ENCODE results near the gene SCD5. TPM values are rescaled to one million over a fixed set of nuclear protein-coding genes. Genes with fewer than 3 reads are reported as not detected.

SCD5 gene
- total RNA-seq, 2 donors from 2014 or later: 0.60 to 0.65 TPM

- Mint-ChIP-seq H3K4me1 (no peaks in the 10 kb centered on the region), H3K27me3 (peaks cover 23% of the 10 kb centered on the region), H3K4me3 (no peak overlapping the region), H3K36me3 (ENCODE audit: low read depth) (no peaks in the 10 kb centered on the region), H3K27ac (no peak overlapping the region)
- ATAC-seq: no peak
- H3K9me3 ChIP-seq (ENCODE audit: control insufficient read depth, low read length, poor library complexity, severe bottlenecking): no peaks in the 10 kb centered on the region
- no peak for DNase-seq
Measured at GRCh38 chr4:82696117-82696860, 102.3 kb downstream of the SCD5 start.

GRCh38 chr4:82694892-82695291, 103.7 kb downstream of the SCD5 start:
- ATAC-seq: no peak
- DNase-seq: no peak
- Mint-ChIP-seq H3K36me3 (ENCODE audit: low read depth) (no peaks in the 10 kb centered on the region), H3K27me3 (peaks cover 23% of the 10 kb centered on the region), H3K27ac (no peak overlapping the region), H3K4me1 (no peaks in the 10 kb centered on the region), H3K4me3 (no peak overlapping the region)
- no peaks in the 10 kb centered on the region for H3K9me3 ChIP-seq (ENCODE audit: control insufficient read depth, low read length, poor library complexity, severe bottlenecking)

GRCh38 chr4:82694046-82694445, 104.5 kb downstream of the SCD5 start:
- H3K27me3 Mint-ChIP-seq: peaks cover 25% of the 10 kb centered on the region
- ATAC-seq (no peak), DNase-seq (no peak)
- no peak overlapping the region for H3K27ac Mint-ChIP-seq
- no peaks in the 10 kb centered on the region for H3K9me3 ChIP-seq (ENCODE audit: control insufficient read depth, low read length, poor library complexity, severe bottlenecking)
- no peaks in the 10 kb centered on the region for H3K4me1 Mint-ChIP-seq
- H3K4me3 Mint-ChIP-seq: no peak overlapping the region
- H3K36me3 Mint-ChIP-seq (ENCODE audit: low read depth): no peaks in the 10 kb centered on the region

- Mint-ChIP-seq H3K36me3 (ENCODE audit: low read depth) (no peaks in the 10 kb centered on the region), H3K4me1 (no peaks in the 10 kb centered on the region), H3K27ac (no peak overlapping the region), H3K27me3 (peaks cover 34% of the 10 kb centered on the region), H3K4me3 (no peak overlapping the region)
- DNase-seq (no peak), ATAC-seq (no peak)
- H3K9me3 ChIP-seq (ENCODE audit: control insufficient read depth, low read length, poor library complexity, severe bottlenecking): no peaks in the 10 kb centered on the region
Measured at GRCh38 chr4:82692101-82692780, 106.4 kb downstream of the SCD5 start.

- H3K36me3 Mint-ChIP-seq (ENCODE audit: low read depth): no peaks in the 10 kb centered on the region
- ATAC-seq (no peak), DNase-seq (no peak)
- H3K4me1 Mint-ChIP-seq: no peaks in the 10 kb centered on the region
- H3K4me3 Mint-ChIP-seq: no peak overlapping the region
- H3K9me3 ChIP-seq (ENCODE audit: control insufficient read depth, low read length, poor library complexity, severe bottlenecking): no peaks in the 10 kb centered on the region
- no peak overlapping the region for H3K27ac Mint-ChIP-seq
- peaks cover 29% of the 10 kb centered on the region for H3K27me3 Mint-ChIP-seq
Measured at GRCh38 chr4:82691431-82691830, 107.2 kb downstream of the SCD5 start.

- DNase-seq (no peak), ATAC-seq (no peak)
- no peaks in the 10 kb centered on the region for H3K9me3 ChIP-seq (ENCODE audit: control insufficient read depth, low read length, poor library complexity, severe bottlenecking)
- no peaks in the 10 kb centered on the region for H3K36me3 Mint-ChIP-seq (ENCODE audit: low read depth)
- no peaks in the 10 kb centered on the region for H3K4me1 Mint-ChIP-seq
- no peak overlapping the region for H3K27ac Mint-ChIP-seq
- H3K27me3 Mint-ChIP-seq: peaks cover 34% of the 10 kb centered on the region
- no peak overlapping the region for H3K4me3 Mint-ChIP-seq
Measured at GRCh38 chr4:82688091-82688795, 110.4 kb downstream of the SCD5 start.

GRCh38 chr4:82687531-82687930, 111.1 kb downstream of the SCD5 start:
- DNase-seq: no peak
- ATAC-seq: no peak
- Mint-ChIP-seq H3K27ac (no peak overlapping the region), H3K4me3 (no peak overlapping the region), H3K4me1 (no peaks in the 10 kb centered on the region), H3K27me3 (peaks cover 33% of the 10 kb centered on the region), H3K36me3 (ENCODE audit: low read depth) (no peaks in the 10 kb centered on the region)
- H3K9me3 ChIP-seq (ENCODE audit: control insufficient read depth, low read length, poor library complexity, severe bottlenecking): no peaks in the 10 kb centered on the region

GRCh38 chr4:82681754-82682153, 116.8 kb downstream of the SCD5 start:
- H3K4me1 Mint-ChIP-seq: no peaks in the 10 kb centered on the region
- H3K36me3 Mint-ChIP-seq (ENCODE audit: low read depth): no peaks in the 10 kb centered on the region
- ATAC-seq (no peak), DNase-seq (no peak)
- H3K4me3 Mint-ChIP-seq: no peak overlapping the region
- no peaks in the 10 kb centered on the region for H3K9me3 ChIP-seq (ENCODE audit: control insufficient read depth, low read length, poor library complexity, severe bottlenecking)
- no peak overlapping the region for H3K27ac Mint-ChIP-seq
- peaks cover 38% of the 10 kb centered on the region for H3K27me3 Mint-ChIP-seq

- ATAC-seq (no peak), DNase-seq (no peak)
- Mint-ChIP-seq H3K36me3 (ENCODE audit: low read depth) (no peaks in the 10 kb centered on the region), H3K27me3 (peaks cover 38% of the 10 kb centered on the region), H3K4me1 (no peaks in the 10 kb centered on the region), H3K4me3 (no peak overlapping the region), H3K27ac (no peak overlapping the region)
- no peaks in the 10 kb centered on the region for H3K9me3 ChIP-seq (ENCODE audit: control insufficient read depth, low read length, poor library complexity, severe bottlenecking)
Measured at GRCh38 chr4:82680834-82681233, 117.8 kb downstream of the SCD5 start.

- H3K27ac Mint-ChIP-seq: no peak overlapping the region
- H3K36me3 Mint-ChIP-seq (ENCODE audit: low read depth): no peaks in the 10 kb centered on the region
- DNase-seq: no peak
- H3K27me3 Mint-ChIP-seq: peaks cover 33% of the 10 kb centered on the region
- no peak overlapping the region for H3K4me3 Mint-ChIP-seq
- ATAC-seq: no peak
- no peaks in the 10 kb centered on the region for H3K4me1 Mint-ChIP-seq
- H3K9me3 ChIP-seq (ENCODE audit: control insufficient read depth, low read length, poor library complexity, severe bottlenecking): no peaks in the 10 kb centered on the region
Measured at GRCh38 chr4:82679531-82679930, 119.1 kb downstream of the SCD5 start.

- no peak overlapping the region for H3K27ac Mint-ChIP-seq
Measured at GRCh38 chr4:82678051-82678450, 120.5 kb downstream of the SCD5 start.

GRCh38 chr4:82677327-82677726, 121.3 kb downstream of the SCD5 start:
- no peaks in the 10 kb centered on the region for H3K4me1 Mint-ChIP-seq
- no peak overlapping the region for H3K4me3 Mint-ChIP-seq

More at GRCh38 chr4:82678051-82678450, 120.5 kb downstream of the SCD5 start:
- DNase-seq (no peak), ATAC-seq (no peak)
- no peaks in the 10 kb centered on the region for H3K4me1 Mint-ChIP-seq
- H3K4me3 Mint-ChIP-seq: no peak overlapping the region
- H3K36me3 Mint-ChIP-seq (ENCODE audit: low read depth): no peaks in the 10 kb centered on the region
- peaks cover 30% of the 10 kb centered on the region for H3K27me3 Mint-ChIP-seq
- no peaks in the 10 kb centered on the region for H3K9me3 ChIP-seq (ENCODE audit: control insufficient read depth, low read length, poor library complexity, severe bottlenecking)

GRCh38 chr4:82667761-82668480, 130.7 kb downstream of the SCD5 start:
- no peak for ATAC-seq
- DNase-seq: no peak
- H3K27ac Mint-ChIP-seq: no peak overlapping the region
- no peaks in the 10 kb centered on the region for H3K36me3 Mint-ChIP-seq (ENCODE audit: low read depth)
- H3K4me1 Mint-ChIP-seq: no peaks in the 10 kb centered on the region
- no peaks in the 10 kb centered on the region for H3K9me3 ChIP-seq (ENCODE audit: control insufficient read depth, low read length, poor library complexity, severe bottlenecking)
- no peak overlapping the region for H3K4me3 Mint-ChIP-seq
- H3K27me3 Mint-ChIP-seq: peaks cover 17% of the 10 kb centered on the region

More at GRCh38 chr4:82677327-82677726, 121.3 kb downstream of the SCD5 start:
- Mint-ChIP-seq H3K36me3 (ENCODE audit: low read depth) (no peaks in the 10 kb centered on the region), H3K27me3 (peaks cover 26% of the 10 kb centered on the region), H3K27ac (no peak overlapping the region)
- DNase-seq (no peak), ATAC-seq (no peak)
- no peaks in the 10 kb centered on the region for H3K9me3 ChIP-seq (ENCODE audit: control insufficient read depth, low read length, poor library complexity, severe bottlenecking)
